ENCODE data around the gene ENTPD7. TPM values are rescaled to one million over a fixed set of nuclear protein-coding genes. Genes with fewer than 3 reads are reported as not detected.

The ENTPD7 gene
- total and polyA plus RNA-seq, 2 of the 8 experiments (the other 6 are each of a cell fraction or from before 2014, with no cell fraction given) = 5.0 to 15.6 TPM

DNA sequence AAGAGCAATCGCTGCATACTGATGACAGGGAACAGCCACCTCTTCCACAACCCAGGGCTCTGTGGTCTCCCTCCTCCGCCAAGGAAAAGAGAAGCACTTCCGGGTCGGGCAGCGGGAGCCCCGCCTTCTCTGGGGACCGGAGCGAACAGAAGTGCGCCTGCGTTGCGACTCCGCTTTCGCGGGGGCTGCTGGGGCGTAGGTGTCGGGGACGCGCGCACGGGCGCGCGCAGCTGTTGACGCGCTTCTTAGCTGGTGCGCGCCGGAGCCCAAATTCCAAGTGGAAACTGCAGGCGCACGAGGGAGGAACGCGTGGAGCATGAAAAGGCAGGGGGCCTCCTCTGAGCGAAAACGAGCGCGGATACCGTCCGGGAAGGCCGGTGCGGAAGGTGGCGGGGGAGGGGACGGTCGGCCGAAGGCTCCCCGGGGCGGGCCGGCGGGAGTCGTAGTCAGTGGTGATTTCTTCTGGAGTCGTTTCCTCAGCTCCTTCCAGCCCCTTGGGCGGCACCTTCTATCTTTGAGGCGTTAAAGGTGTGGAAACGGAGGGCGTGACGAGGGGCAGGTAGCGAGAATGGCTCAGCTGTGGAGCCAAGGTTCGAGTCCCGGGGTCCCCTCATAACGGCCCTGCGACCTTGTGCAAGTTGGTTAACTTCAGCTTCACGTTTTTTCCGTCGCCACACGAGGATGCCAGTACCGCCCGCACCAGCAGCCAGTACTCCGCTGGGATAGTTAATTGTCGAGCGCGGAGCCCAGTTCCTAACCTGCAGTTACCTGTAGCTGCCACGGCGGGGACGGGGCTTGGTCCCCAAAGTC is 72.9 kb downstream of the ENTPD7 start, which contains the start of the genes COX15 and CUTC:
Gene COX15, minus strand, starts transcription at position 95 of the 810 bp plus-strand sequence. Its CDS starts 78 bp downstream, at position 17.
Gene CUTC, plus strand, starts transcription at position 202 of the 810 bp plus-strand sequence. Its CDS starts 115 bp downstream, at position 317.
- Histone ChIP-seq H2BK12ac (ENCODE audit: low read depth, low read length) (0 out of 2 replicates have a peak within 1 kb of the TSS, but pooled peaks have one; percentile 50), H3K14ac (ENCODE audit: insufficient read length) (no peak within 1 kb of the TSS), H2AK5ac (ENCODE audit: low read depth, low read length) (no peak within 1 kb of the TSS), H3K9me3 (ENCODE audit: insufficient read depth in 2 of 2, low read depth in 1 of 2, low read length in 1 of 2) (no peaks in the 10 kb centered on the region), H3K36me3 (ENCODE audit: control insufficient read depth in 2 of 4, insufficient read depth in 4 of 4, low read length in 3 of 4) (peaks cover 0 to 18% (median 8%) of the 10 kb centered on the region in 4 experiments; a peak in 5 of 8 replicates), H3K27ac (ENCODE audit: low read depth, low read length) (peak within 1 kb of the TSS; percentile 85), H4K8ac (ENCODE audit: extremely low read depth, insufficient read depth, low read length) (peak within 1 kb of the TSS; percentile 98), H2BK5ac (ENCODE audit: low read depth, low read length) (peak within 1 kb of the TSS; percentile 93), H3K4me1 (replicated peaks in 1 of 4; ENCODE audit: control insufficient read depth in 3 of 4, insufficient read depth in 4 of 4, low read length in 3 of 4) (no peaks in the 10 kb centered on the region), H2BK20ac (ENCODE audit: low read length) (0 out of 2 replicates have a peak within 1 kb of the TSS, but pooled peaks have one; percentile 32), H3K9ac (replicated peaks in 1 of 4; ENCODE audit: extremely low read depth in 1 of 4, low read depth in 3 of 4, low read length in 3 of 4) (peak within 1 kb of the TSS; percentile 79 to 87 (median 84)), H3K18ac (ENCODE audit: extremely low read depth, low read length) (peak within 1 kb of the TSS; percentile 80), H2BK15ac (ENCODE audit: low read length) (no peak within 1 kb of the TSS), H4K20me1 (replicated peaks in 1 of 2; ENCODE audit: control insufficient read depth in 1 of 2, insufficient read depth in 2 of 2, low read length in 2 of 2) (no peaks in the 10 kb centered on the region), H2AFZ (ENCODE audit: low read length) (peak within 1 kb of the TSS; percentile 31), H3K23ac (ENCODE audit: insufficient read length) (no peak within 1 kb of the TSS), H3K56ac (replicated peaks; ENCODE audit: insufficient read length, low read depth, low read length) (peak within 1 kb of the TSS; percentile 89), H3K4me3 (ENCODE audit: extremely low read depth in 1 of 4, insufficient read depth in 2 of 4, low read depth in 3 of 4, low read length in 4 of 4) (peak within 1 kb of the TSS; percentile 91 to 97 (median 93)), H3K4ac (replicated peaks; ENCODE audit: insufficient read length, low read depth, low read length) (peak within 1 kb of the TSS; percentile 74), H4K91ac (replicated peaks; ENCODE audit: insufficient read length, low read length) (peak within 1 kb of the TSS; percentile 96), H3K23me2 (ENCODE audit: low read depth, low read length) (no peaks in the 10 kb centered on the region), H3K79me1 (ENCODE audit: low read depth, low read length) (peaks cover 2% of the 10 kb centered on the region; the same call in 1 of the 2 replicates), H2BK120ac (replicated peaks; ENCODE audit: low read depth, low read length) (peak within 1 kb of the TSS; percentile 54), H4K5ac (ENCODE audit: insufficient read length, low read depth, low read length) (peak within 1 kb of the TSS; percentile 99), H3K79me2 (ENCODE audit: control insufficient read depth in 1 of 2, insufficient read depth in 2 of 2, low read length in 2 of 2) (peaks cover 0 to 22% of the 10 kb centered on the region in 2 experiments; a peak in 2 of 4 replicates), H3K4me2 (ENCODE audit: insufficient read depth in 1 of 2, low read depth in 2 of 2, low read length in 2 of 2) (peak within 1 kb of the TSS; percentile 67 to 70), H3K27me3 (replicated peaks in 1 of 4; ENCODE audit: control insufficient read depth in 3 of 4, extremely low read depth in 1 of 4, insufficient read depth in 3 of 4, low read length in 3 of 4) (no peaks in the 10 kb centered on the region)
- 1% methylated on average over 73 of the region's 73 CpGs; no CpG with 5 or more reads in 1 of the 2 experiments for WGBS, 2 experiments (ENCODE audit: extremely low coverage in 1 of 2, insufficient coverage in 1 of 2, insufficient read length in 1 of 2, insufficient replicate concordance in 2 of 2, low coverage in 1 of 2, low lambda C conversion rate in 2 of 2, missing lambda C conversion rate in 1 of 2)
- FAIRE-seq (no peak), DNase-seq (ENCODE audit: low read depth in 1 of 2, low spot score in 2 of 2) (peak; percentile 86 to 97)
- ChIA-PET CTCF (ENCODE audit: partially characterized antibody) (interaction anchor here (0.5 to 1.9 kb wide), 9 partner anchors 9 to 113 kb away, joined by 3 to 8 read pairs (median 4); no protein-coding TSS in a partner anchor), POLR2A (ENCODE audit: partially characterized antibody) (interaction anchor here (0.8 to 2.6 kb wide), 15 partner anchors 9 to 497 kb away, joined by 3 to 11 read pairs (median 6); partner anchors contain the start of genes CHUK, ENTPD7 and GOT1)
- TF ChIP-seq CHD2 (IDR thresholded peaks at IDR 0.05; ENCODE audit: low read length) = peak; percentile 73; the same call in 1 of the 2 replicates
- peak; percentile 65 for TF ChIP-seq TAF7 (optimal IDR thresholded peaks at IDR 0.05; ENCODE audit: borderline replicate concordance, low read depth, low read length)
- no peak for TF ChIP-seq EP300 (IDR thresholded peaks at IDR 0.05; ENCODE audit: borderline replicate concordance in 1 of 2, low read depth in 2 of 2, low read length in 2 of 2)
- TF ChIP-seq CEBPB (IDR thresholded peaks at IDR 0.05; ENCODE audit: low read depth, low read length) = no peak
- 0 out of 2 replicates have a peak, but pooled peaks have one; percentile 3 for TF ChIP-seq BACH1 (IDR thresholded peaks at IDR 0.05; ENCODE audit: low read length)
- TF ChIP-seq SP4 (IDR thresholded peaks at IDR 0.05; ENCODE audit: low read length) = peak; percentile 35; the same call in 1 of the 2 replicates
- TF ChIP-seq TCF12 (IDR thresholded peaks at IDR 0.05; ENCODE audit: low read depth, low read length) = no peak
- TF ChIP-seq CBX5 (IDR thresholded peaks at IDR 0.05; ENCODE audit: low read depth, low read length) = no peak
- peak; percentile 86 to 93 for TF ChIP-seq POLR2A (IDR thresholded peaks at IDR 0.05; ENCODE audit: control extremely low read depth in 1 of 2, low read depth in 2 of 2, low read length in 2 of 2)
- no peak for TF ChIP-seq SAP30 (IDR thresholded peaks at IDR 0.05; ENCODE audit: insufficient read depth, insufficient replicate concordance, low read length)
